ENCODE data around the gene RASA3. TPM values are rescaled to one million over a fixed set of nuclear protein-coding genes. Genes with fewer than 3 reads are reported as not detected.

RASA3 gene
- total RNA-seq, 1 donor, result 36.1 TPM

DNA sequence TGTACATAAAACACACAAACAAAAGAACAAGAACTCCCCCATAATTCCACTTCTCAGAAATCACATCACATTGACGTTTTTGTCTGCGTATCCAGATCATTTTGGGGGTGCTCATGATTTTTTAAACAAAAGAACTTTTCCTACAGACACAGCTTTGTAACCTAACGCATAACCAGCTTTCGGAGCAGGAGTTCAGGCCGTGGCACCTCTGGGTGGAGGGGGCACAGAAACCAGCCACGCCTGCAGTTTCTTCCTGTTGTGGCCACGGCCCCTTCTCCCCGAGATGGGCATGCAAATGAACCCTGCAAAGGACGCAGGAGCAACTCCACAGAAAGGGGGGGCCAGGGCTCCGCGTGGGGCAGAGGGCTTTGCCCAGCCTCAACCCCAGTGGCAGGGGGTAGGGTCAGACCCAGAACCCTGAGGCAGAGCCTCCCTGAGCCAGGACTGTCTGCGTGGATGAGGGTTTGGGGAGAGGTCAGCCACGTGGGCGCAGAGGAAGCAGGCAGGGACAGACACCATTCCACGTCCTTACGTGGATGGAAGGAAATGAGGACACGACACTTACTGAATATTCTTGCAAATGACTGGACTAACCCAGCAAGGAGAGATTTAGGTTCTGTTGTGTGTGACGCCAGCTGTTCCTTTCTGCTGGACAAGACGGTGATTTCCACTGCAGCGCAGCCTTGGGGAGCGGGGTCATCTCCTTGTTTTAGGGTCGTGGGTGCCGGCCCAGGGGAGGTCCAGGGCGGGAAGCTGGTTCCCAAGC lies 64.4 kb downstream of the RASA3 start:
- DNase-seq (ENCODE audit: low read depth), result no peak

DNA sequence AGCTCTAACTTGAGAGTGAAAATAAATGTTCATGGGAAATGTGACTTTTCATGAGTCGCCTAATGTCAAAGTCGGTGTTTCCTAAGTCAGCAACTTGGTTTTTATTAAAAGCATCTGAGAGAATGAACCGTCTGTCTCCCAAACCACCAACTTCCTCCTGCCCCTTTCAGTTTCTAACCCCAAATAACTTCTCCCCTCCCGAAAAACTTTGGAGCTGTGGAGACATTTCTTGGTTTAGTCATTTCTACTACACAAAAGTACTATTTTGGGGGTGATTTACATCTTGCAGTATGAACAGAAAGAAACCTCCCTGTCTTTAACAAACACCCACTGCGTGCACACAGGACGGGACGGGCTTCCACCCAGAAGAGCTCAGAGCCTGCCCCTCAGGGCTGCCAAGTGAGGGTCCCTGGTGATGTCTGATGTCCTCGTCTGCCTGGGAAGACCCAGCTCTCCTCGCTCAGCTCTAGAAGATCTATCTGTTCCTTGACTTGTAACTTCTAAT lies 65.0 kb downstream of the RASA3 start:
- DNase-seq (ENCODE audit: low read depth), result peak; percentile 73
- no peak overlapping the region for H3K4me3 ChIP-seq (ENCODE audit: low read depth, low read length)
- TF ChIP-seq CTCF (IDR thresholded peaks at IDR 0.05; ENCODE audit: insufficient read depth, low read length), result no peak

More for the DNA sequence above, 64.4 kb downstream of the RASA3 start:
- H3K4me3 ChIP-seq (ENCODE audit: low read depth, low read length), result no peak overlapping the region
- TF ChIP-seq CTCF (IDR thresholded peaks at IDR 0.05; ENCODE audit: insufficient read depth, low read length), result no peak

- TF ChIP-seq CTCF (IDR thresholded peaks at IDR 0.05; ENCODE audit: insufficient read depth, low read length), result no peak
- DNase-seq (ENCODE audit: low read depth), result no peak
- no peak overlapping the region for H3K4me3 ChIP-seq (ENCODE audit: low read depth, low read length)
Measured at GRCh38 chr13:114066956-114067355, 65.5 kb downstream of the RASA3 start.

DNA sequence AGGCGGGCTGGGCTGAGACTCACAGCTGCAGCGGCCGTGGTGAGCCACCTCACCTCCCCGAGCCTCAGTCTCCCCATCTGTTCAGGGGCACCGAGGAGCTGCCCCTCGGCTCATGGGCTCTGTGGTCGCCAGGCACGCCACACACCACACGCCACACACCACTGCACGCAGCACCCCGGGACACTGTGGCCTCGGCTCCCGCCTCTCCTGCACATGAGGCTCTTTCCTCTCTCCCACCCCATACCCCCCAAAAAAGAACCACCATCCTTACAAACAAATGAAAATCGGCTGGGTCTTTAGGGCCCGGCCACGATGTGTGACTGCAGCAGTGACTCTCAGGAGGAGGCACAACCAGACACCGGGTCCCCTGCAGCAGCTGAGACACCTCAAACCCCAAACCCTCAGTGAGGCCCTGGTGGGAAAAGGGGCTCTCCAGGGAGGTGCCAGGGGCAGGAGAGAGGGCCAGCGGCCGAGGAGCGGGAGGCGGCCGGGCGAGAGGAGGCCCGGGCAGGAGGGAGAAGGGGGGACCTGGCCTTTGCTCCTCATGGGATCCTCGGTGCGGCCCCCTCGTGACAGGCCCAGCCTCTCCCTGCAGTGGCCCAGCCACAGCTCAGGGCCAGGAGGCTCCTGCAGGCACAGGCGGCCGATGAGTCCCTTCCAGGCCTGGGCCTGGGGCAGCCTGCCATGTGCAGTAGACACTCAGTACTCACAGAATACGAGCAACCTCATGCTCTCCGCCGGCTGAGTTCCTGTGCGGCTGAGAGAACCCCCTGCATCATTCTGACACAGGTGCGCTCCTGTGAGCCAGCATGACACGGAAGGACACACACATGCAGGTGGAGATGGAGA lies 66.3 kb downstream of the RASA3 start:
- TF ChIP-seq CTCF (IDR thresholded peaks at IDR 0.05; ENCODE audit: insufficient read depth, low read length), result no peak
- DNase-seq (ENCODE audit: low read depth), result no peak
- peak overlapping the region; percentile 9 for H3K4me3 ChIP-seq (ENCODE audit: low read depth, low read length)

DNA sequence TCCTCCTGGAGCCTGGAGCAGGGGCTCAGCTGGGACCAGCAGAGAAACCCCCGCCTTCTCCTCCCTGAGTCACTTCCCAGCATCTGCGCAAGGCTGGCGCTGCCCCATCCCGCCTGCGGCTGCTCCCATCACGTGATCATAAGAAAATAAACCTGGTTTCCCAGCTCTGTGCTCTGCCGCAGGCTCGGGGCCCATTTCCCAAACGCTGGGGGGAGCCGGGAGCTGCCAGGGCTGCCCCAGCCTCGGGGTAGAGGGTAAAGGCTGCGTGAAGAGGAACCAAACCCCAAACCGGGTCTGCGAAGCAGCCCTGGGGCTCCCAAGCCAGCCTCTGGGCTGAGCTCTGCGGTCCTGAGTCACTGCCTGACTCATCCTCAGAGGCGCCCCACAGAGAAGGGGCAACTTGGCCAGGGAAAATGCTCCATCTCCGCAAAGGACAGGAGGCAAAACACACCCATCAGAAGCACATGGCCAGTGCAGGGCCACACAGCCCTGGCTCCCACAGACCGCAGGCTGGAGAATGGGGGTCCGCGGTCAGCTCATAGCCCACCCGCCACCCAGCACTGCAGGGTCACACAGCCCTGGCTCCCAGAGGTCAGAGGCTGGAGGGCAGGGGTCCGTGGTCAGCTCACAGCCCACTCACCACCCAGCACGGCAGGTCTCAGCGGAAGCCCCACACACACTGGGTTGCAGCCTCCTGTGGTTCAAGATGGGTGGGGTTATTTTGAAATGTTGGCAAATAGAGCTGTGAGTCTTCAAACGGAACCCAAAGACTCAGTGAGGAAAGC lies 67.1 kb downstream of the RASA3 start:
- TF ChIP-seq CTCF (IDR thresholded peaks at IDR 0.05; ENCODE audit: insufficient read depth, low read length), result peak; percentile 7
- DNase-seq (ENCODE audit: low read depth), result peak; percentile 98
- H3K4me3 ChIP-seq (ENCODE audit: low read depth, low read length), result peak overlapping the region; percentile 64

- peak overlapping the region; percentile 64 for H3K4me3 ChIP-seq (ENCODE audit: low read depth, low read length)
- peak; percentile 61 for DNase-seq (ENCODE audit: low read depth)
- TF ChIP-seq CTCF (IDR thresholded peaks at IDR 0.05; ENCODE audit: insufficient read depth, low read length), result no peak
Measured at GRCh38 chr13:114064450-114065140, 67.8 kb downstream of the RASA3 start.

Data from fibroblast of the aortic adventitia (primary cell).